Body of pancreas (tissue), 4 donors: ENCODE results near the gene ZNF511. TPM values are rescaled to one million over a fixed set of nuclear protein-coding genes. Genes with fewer than 3 reads are reported as not detected.

Experiments
- ATAC-seq: fragments of 150-250 bp; one replicate; pipeline ENCODE4 v1.9.1; 2016
- DNase-seq, 4 donors: peaks; one replicate each; pipeline ENCODE4 v3.0.0-alpha.2; 2019
- H3K27ac ChIP-seq, 4 donors: fragments of 200-600 bp; sonication (generic); 1 replicate in 3 of 4; 2 replicates in 1 of 4; pipeline versions ENCODE4 v1.5.1 to v1.6.1; 2016 to 2019; ENCODE audit warnings: mild to moderate bottlenecking in 1 of 4, mixed read lengths in 1 of 4, moderate library complexity in 1 of 4
- H3K27me3 ChIP-seq, 2 donors: fragments of 200-600 bp; sonication (generic); one replicate each; pipeline ENCODE4 v1.6.0; 2016; ENCODE audit warnings: mild to moderate bottlenecking in 1 of 2
- H3K36me3 ChIP-seq, 2 donors: fragments of 200-600 bp; sonication (generic); replicated peaks in 1 of 2; 2 replicates each; pipeline ENCODE4 v1.5.1; 2016; ENCODE audit warnings: low read depth in 2 of 2; ENCODE audit not compliant: insufficient read depth in 1 of 2
- H3K4me1 ChIP-seq: fragments of 200-600 bp; sonication (generic); one replicate; pipeline ENCODE4 v1.6.0; 2016
- H3K4me3 ChIP-seq, 2 donors: fragments of 200-600 bp; sonication (generic); 1 replicate in 1 of 2; 2 replicates in 1 of 2; pipeline ENCODE4 v1.5.1; 2016 to 2019
- H3K9me3 ChIP-seq, 3 donors: fragments of 200-600 bp; sonication (generic); 1 replicate in 2 of 3; 2 replicates in 1 of 3; pipeline ENCODE4 v1.5.1; 2016
- CTCF ChIP-seq, 7 experiments: fragments of 450-650 bp in 4 of 7; fragments of 200-600 bp in 3 of 7; sonication (generic) in 3 of 7; IDR thresholded peaks; one replicate each; pipeline ENCODE4 v1.5.1; 2016 to 2019; ENCODE audit warnings: antibody characterized with exemption in 7 of 7
- POLR2A ChIP-seq, 3 donors: fragments of 450-650 bp; IDR thresholded peaks; one replicate each; pipeline ENCODE4 v1.6.1; 2016; ENCODE audit warnings: antibody characterized with exemption in 3 of 3, mild to moderate bottlenecking in 2 of 3
- WGBS, 2 donors: methylation state at CpG; one replicate each; pipeline ENCODE4 v1.1.5; 2017; 5-methylcytosine and 5-hydroxymethylcytosine counted together
- intact Hi-C: fragments of 100-400 bp; cut with DNase I; formaldehyde crosslinking; loops from one replicate; pipeline ENCODE4 v1.15.1; 2023
- total RNA-seq, 2 donors: library from RNA; depleted of rRNA; stranded (reverse); fragments of >200 nt; gene quantifications; one replicate each; pipeline ENCODE4 v1.1.0, GENCODE V29; 2016

ZNF511 gene
- total RNA-seq, 2 donors from 2014 or later = 15.0 to 22.7 TPM

GRCh38 chr10:133336118-133336576 lies 27.4 kb downstream of the ZNF511 start:
- DNase-seq = no peak
- 0 to 5% methylated on average over 1 to 35 of the region's 41 CpGs for WGBS, 2 donors

DNA sequence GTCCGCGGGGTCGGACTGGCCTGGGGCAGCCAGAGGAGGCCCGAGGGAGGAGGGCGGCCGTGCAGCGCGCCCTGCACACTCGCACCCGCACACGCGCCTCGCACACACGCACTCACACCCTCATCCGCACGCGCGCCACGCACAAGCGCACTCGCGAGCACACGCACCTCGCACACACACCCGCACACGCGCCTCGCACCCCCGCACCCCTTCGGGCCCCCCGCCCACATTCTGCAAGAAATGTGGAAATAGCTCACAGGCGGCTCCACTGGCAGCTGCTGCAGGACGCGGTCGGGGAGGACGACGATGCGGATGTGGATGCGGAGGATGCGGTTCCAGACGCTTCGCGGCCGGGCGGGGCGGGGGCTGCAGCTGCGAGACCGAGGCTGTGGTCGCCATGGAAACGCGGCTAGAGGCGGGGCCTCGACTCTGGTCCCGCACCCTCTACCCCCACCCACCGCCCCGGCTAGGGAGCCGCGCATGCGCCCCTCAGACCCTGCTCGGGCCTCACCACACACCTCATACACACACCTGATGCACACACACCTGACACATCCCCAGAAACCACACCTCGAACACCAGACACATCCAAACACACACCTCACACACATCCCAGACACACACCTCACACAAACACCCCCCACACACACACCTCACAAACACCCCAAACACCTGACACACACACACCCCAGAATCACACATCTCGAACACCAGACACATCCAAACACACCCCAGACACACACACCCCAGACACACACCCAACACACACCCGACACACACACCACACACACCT lies 28.1 kb downstream of the ZNF511 start, which contains the start of gene CALY:
CALY (minus strand) TSS at position 320 of the 793 bp plus-strand sequence. CDS start 7,907 bp downstream, outside the sequence.
- intact Hi-C loops = no loop called here
- Histone ChIP-seq H3K36me3 (no peaks in the 10 kb centered on the region), H3K27ac (no peak within 1 kb of the TSS), H3K4me3 (no peak within 1 kb of the TSS), H3K9me3 (no peaks in the 10 kb centered on the region), H3K4me1 (peaks cover 22% of the 10 kb centered on the region), H3K27me3 (peaks cover 0 to 28% of the 10 kb centered on the region in 2 donors)
- ATAC-seq (no peak), DNase-seq (peak in 3 of 4 donors; percentile 43 to 54 (median 52))
- WGBS, 2 donors = 13 to 67% methylated on average over 3 to 63 of the region's 63 CpGs
- TF ChIP-seq CTCF (IDR thresholded peaks at IDR 0.05) (no peak), POLR2A (IDR thresholded peaks at IDR 0.05) (no peak)

More at GRCh38 chr10:133336118-133336576, 27.4 kb downstream of the ZNF511 start:
- TF ChIP-seq POLR2A (IDR thresholded peaks at IDR 0.05) = no peak
- no peak for TF ChIP-seq CTCF (IDR thresholded peaks at IDR 0.05)
- Histone ChIP-seq H3K27ac (no peak overlapping the region), H3K36me3 (no peaks in the 10 kb centered on the region), H3K27me3 (peaks cover 0 to 28% of the 10 kb centered on the region in 2 donors), H3K4me1 (peaks cover 22% of the 10 kb centered on the region), H3K9me3 (no peaks in the 10 kb centered on the region), H3K4me3 (no peak overlapping the region)
- intact Hi-C loops = no loop called here
- no peak for ATAC-seq

GRCh38 chr10:133337370-133337725 lies 28.6 kb downstream of the ZNF511 start:
- Histone ChIP-seq H3K4me1 (peaks cover 22% of the 10 kb centered on the region), H3K4me3 (no peak overlapping the region), H3K9me3 (no peaks in the 10 kb centered on the region), H3K36me3 (no peaks in the 10 kb centered on the region), H3K27me3 (peaks cover 0 to 28% of the 10 kb centered on the region in 2 donors), H3K27ac (no peak overlapping the region)
- WGBS, 2 donors = 56 to 70% methylated on average over 3 of the region's 3 CpGs
- no peak for TF ChIP-seq CTCF (IDR thresholded peaks at IDR 0.05)
- no peak for TF ChIP-seq POLR2A (IDR thresholded peaks at IDR 0.05)
- DNase-seq (no peak), ATAC-seq (no peak)
- intact Hi-C loops = no loop called here

DNA sequence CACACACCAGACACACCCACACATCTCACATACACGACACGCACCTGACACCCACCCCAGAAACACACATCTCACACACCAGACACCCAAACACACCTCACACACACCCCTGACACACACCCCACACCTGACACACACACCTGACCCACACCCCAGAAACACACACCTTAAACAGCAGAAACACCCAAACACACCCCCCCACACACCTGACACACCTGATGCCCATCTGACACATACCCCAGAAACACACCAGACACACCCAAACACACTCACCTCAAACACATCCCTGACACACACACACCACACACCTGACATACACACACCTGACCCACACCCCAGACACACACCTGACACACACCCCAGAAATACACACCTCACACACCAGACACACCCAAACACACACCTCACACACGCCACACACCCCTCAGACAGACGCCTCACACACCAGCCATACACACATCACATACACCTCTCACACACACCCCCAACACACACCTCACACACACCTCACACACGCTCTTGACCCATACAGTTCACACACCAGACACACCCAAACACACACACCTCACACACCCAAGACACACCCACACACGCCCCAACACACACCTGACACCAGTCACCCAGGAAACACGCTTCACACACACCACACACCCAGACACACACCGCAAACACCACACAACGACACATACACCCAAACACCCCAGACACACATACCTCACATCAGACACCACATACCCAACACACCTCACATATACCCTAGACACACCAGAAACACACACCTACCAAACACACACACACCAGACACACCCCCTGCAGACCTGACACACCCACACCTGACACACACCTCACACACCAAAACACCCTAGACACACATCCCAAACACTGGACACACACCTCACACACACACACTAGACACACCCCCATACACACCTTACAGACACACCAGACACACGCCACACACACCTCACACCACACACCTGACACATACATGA lies 29.7 kb downstream of the ZNF511 start:
- ATAC-seq (no peak), DNase-seq (no peak)
- peaks cover 22% of the 10 kb centered on the region for H3K4me1 ChIP-seq
- H3K36me3 ChIP-seq = no peaks in the 10 kb centered on the region
- 74 to 78% methylated on average over 10 of the region's 10 CpGs for WGBS, 2 donors
- no peak overlapping the region for H3K27ac ChIP-seq
- TF ChIP-seq POLR2A (IDR thresholded peaks at IDR 0.05) (no peak), CTCF (IDR thresholded peaks at IDR 0.05) (no peak)
- no peaks in the 10 kb centered on the region for H3K9me3 ChIP-seq
- H3K27me3 ChIP-seq = peaks cover 0 to 28% of the 10 kb centered on the region in 2 donors
- H3K4me3 ChIP-seq = no peak overlapping the region
- intact Hi-C loops = no loop called here
